Astrocyte (in vitro differentiated cells and primary cell): ENCODE data around the gene WDR59. TPM values are rescaled to one million over a fixed set of nuclear protein-coding genes. Genes with fewer than 3 reads are reported as not detected.

Experiments used
- DNase-seq: peaks from one replicate; pipeline ENCODE4 v3.0.0-alpha.2; 2010; ENCODE audit warnings: low read depth
- FAIRE-seq: peaks from 2 replicates; lab custom pipeline; 2011; peaks lifted over from hg19 to GRCh38; lab: Jason Lieb, UNC
- H2AFZ ChIP-seq: 2 replicates; pipeline ENCODE4 v1.6.0; 2012; ENCODE audit warnings: low read depth, low read length, inconsistent platforms
- H3K27ac ChIP-seq: 2 replicates; pipeline ENCODE4 v1.5.1; 2011; ENCODE audit warnings: low read depth, low read length, inconsistent platforms
- H3K27me3 ChIP-seq: 2 replicates; pipeline ENCODE4 v1.6.0; 2011; ENCODE audit warnings: low read length, inconsistent platforms; ENCODE audit not compliant: insufficient read depth
- H3K36me3 ChIP-seq: 2 replicates; pipeline ENCODE4 v1.5.1; 2011; ENCODE audit warnings: low read length, inconsistent platforms; ENCODE audit not compliant: insufficient read depth
- H3K4me1 ChIP-seq: 2 replicates; pipeline ENCODE4 v1.5.1; 2011; ENCODE audit warnings: low read length, inconsistent platforms; ENCODE audit not compliant: insufficient read depth
- H3K4me2 ChIP-seq: 2 replicates; pipeline ENCODE4 v1.6.0; 2012; ENCODE audit warnings: low read length, inconsistent platforms
- H3K4me3 ChIP-seq: 2 replicates; pipeline ENCODE4 v1.5.1; 2011; ENCODE audit warnings: low read depth, mild to moderate bottlenecking, low read length, inconsistent platforms; ENCODE audit not compliant: insufficient read depth
- H3K79me2 ChIP-seq: 2 replicates; pipeline ENCODE4 v1.6.0; 2012; ENCODE audit warnings: mild to moderate bottlenecking, low read length, inconsistent platforms; ENCODE audit not compliant: insufficient read depth
- H3K9ac ChIP-seq: 2 replicates; pipeline ENCODE4 v1.6.0; 2012; ENCODE audit warnings: mild to moderate bottlenecking, low read length, inconsistent platforms
- H3K9me3 ChIP-seq: 2 replicates; pipeline ENCODE4 v1.5.1; 2012; ENCODE audit warnings: low read depth, mild to moderate bottlenecking, low read length, inconsistent platforms; ENCODE audit not compliant: insufficient read depth
- H4K20me1 ChIP-seq: 2 replicates; pipeline ENCODE4 v1.6.0; 2012; ENCODE audit warnings: low read length, inconsistent platforms; ENCODE audit not compliant: insufficient read depth
- H3K27ac Mint-ChIP-seq: one replicate; pipeline ENCODE4 v1.8.0; 2021; ENCODE audit warnings: mild to moderate bottlenecking, mixed read lengths; ENCODE audit not compliant: unreplicated experiment
- H3K27me3 Mint-ChIP-seq: one replicate; pipeline ENCODE4 v1.8.0; 2021; ENCODE audit warnings: low read depth, mixed read lengths; ENCODE audit not compliant: unreplicated experiment
- H3K36me3 Mint-ChIP-seq: one replicate; pipeline ENCODE4 v1.8.0; 2021; ENCODE audit warnings: low read depth, mixed read lengths; ENCODE audit not compliant: unreplicated experiment
- H3K4me1 Mint-ChIP-seq: one replicate; pipeline ENCODE4 v1.8.0; 2021; ENCODE audit warnings: low read depth, mixed read lengths; ENCODE audit not compliant: unreplicated experiment
- H3K4me3 Mint-ChIP-seq: one replicate; pipeline ENCODE4 v1.8.0; 2021; ENCODE audit warnings: mild to moderate bottlenecking, moderate library complexity, mixed read lengths; ENCODE audit not compliant: unreplicated experiment
- H3K9me3 Mint-ChIP-seq: one replicate; pipeline ENCODE4 v1.8.0; 2021; ENCODE audit warnings: mild to moderate bottlenecking, mixed read lengths; ENCODE audit not compliant: unreplicated experiment
- CTCF ChIP-seq: IDR thresholded peaks from 2 replicates; pipeline ENCODE4 v1.5.1; 2011; ENCODE audit warnings: low read depth, mild to moderate bottlenecking, inconsistent platforms, low read length, moderate library complexity; ENCODE audit not compliant: insufficient read depth
- EZH2 ChIP-seq: IDR thresholded peaks from 2 replicates; pipeline ENCODE4 v1.6.1; 2012; ENCODE audit warnings: mild to moderate bottlenecking, low read length, inconsistent platforms; ENCODE audit not compliant: insufficient read depth
- total RNA-seq: library from RNA; stranded (reverse); gene quantifications from 2 replicates; pipeline ENCODE4 v1.2.1, GENCODE V29; 2021

WDR59 gene
- total RNA-seq, 1 donor from 2014 or later: 63.8 TPM

GRCh38 chr16:75022567-75022966 lies 37.6 kb upstream of the WDR59 start:
- Histone ChIP-seq H3K79me2 (peaks cover 85% of the 10 kb centered on the region), H3K27ac (no peak overlapping the region), H3K9me3 (peaks cover 4% of the 10 kb centered on the region), H2AFZ (no peak overlapping the region), H3K4me2 (peak overlapping the region; percentile 35), H3K27me3 (no peaks in the 10 kb centered on the region), H3K4me3 (no peak overlapping the region), H3K4me1 (peaks cover 22% of the 10 kb centered on the region), H4K20me1 (peaks cover 14% of the 10 kb centered on the region), H3K36me3 (no peaks in the 10 kb centered on the region), H3K9ac (no peak overlapping the region)
- DNase-seq (peak; percentile 42), FAIRE-seq (no peak)
- TF ChIP-seq CTCF (no peak), EZH2 (no peak)
- Mint-ChIP-seq H3K4me3 (no peak overlapping the region), H3K9me3 (peaks cover 8% of the 10 kb centered on the region), H3K27me3 (no peaks in the 10 kb centered on the region), H3K27ac (no peak overlapping the region), H3K36me3 (peaks cover 6% of the 10 kb centered on the region), H3K4me1 (peaks cover 11% of the 10 kb centered on the region)

- H3K27ac ChIP-seq: no peak overlapping the region
- no peak overlapping the region for H2AFZ ChIP-seq
- H3K4me2 ChIP-seq: no peak overlapping the region
- H3K9me3 Mint-ChIP-seq: peaks cover 8% of the 10 kb centered on the region
- H3K4me3 Mint-ChIP-seq: no peak overlapping the region
- H4K20me1 ChIP-seq: peaks cover 11% of the 10 kb centered on the region
- peaks cover 6% of the 10 kb centered on the region for H3K36me3 Mint-ChIP-seq
- H3K9me3 ChIP-seq: peaks cover 4% of the 10 kb centered on the region
- H3K9ac ChIP-seq: no peak overlapping the region
- H3K4me3 ChIP-seq: no peak overlapping the region
- TF ChIP-seq CTCF (no peak), EZH2 (no peak)
- H3K36me3 ChIP-seq: no peaks in the 10 kb centered on the region
- H3K27me3 Mint-ChIP-seq: no peaks in the 10 kb centered on the region
- peaks cover 87% of the 10 kb centered on the region for H3K79me2 ChIP-seq
- H3K4me1 ChIP-seq: peaks cover 21% of the 10 kb centered on the region
- no peak for DNase-seq
- FAIRE-seq: no peak
- no peaks in the 10 kb centered on the region for H3K27me3 ChIP-seq
- H3K4me1 Mint-ChIP-seq: peaks cover 11% of the 10 kb centered on the region
- no peak overlapping the region for H3K27ac Mint-ChIP-seq
Observed at GRCh38 chr16:75021410-75021809, 36.5 kb upstream of the WDR59 start.

GRCh38 chr16:75019586-75019985 lies 34.7 kb upstream of the WDR59 start:
- peaks cover 89% of the 10 kb centered on the region for H3K79me2 ChIP-seq
- H3K27me3 ChIP-seq: no peaks in the 10 kb centered on the region
- H3K4me1 ChIP-seq: peaks cover 14% of the 10 kb centered on the region
- DNase-seq: no peak
- TF ChIP-seq EZH2: no peak
- TF ChIP-seq CTCF: no peak
- H3K36me3 Mint-ChIP-seq: peaks cover 6% of the 10 kb centered on the region
- peaks cover 11% of the 10 kb centered on the region for H4K20me1 ChIP-seq
- H3K36me3 ChIP-seq: no peaks in the 10 kb centered on the region
- no peak for FAIRE-seq
- H3K4me2 ChIP-seq: peak overlapping the region; percentile 18
- peak overlapping the region; percentile 37 for H3K27ac ChIP-seq
- H3K4me1 Mint-ChIP-seq: peaks cover 6% of the 10 kb centered on the region
- H3K9me3 ChIP-seq: peaks cover 4% of the 10 kb centered on the region
- H3K4me3 ChIP-seq: no peak overlapping the region
- H3K27ac Mint-ChIP-seq: no peak overlapping the region
- H3K27me3 Mint-ChIP-seq: no peaks in the 10 kb centered on the region
- no peak overlapping the region for H2AFZ ChIP-seq
- H3K9ac ChIP-seq: no peak overlapping the region
- no peak overlapping the region for H3K4me3 Mint-ChIP-seq
- peaks cover 8% of the 10 kb centered on the region for H3K9me3 Mint-ChIP-seq
